ENCODE measurements around the gene MEIS1. TPM values are rescaled to one million over a fixed set of nuclear protein-coding genes. Genes with fewer than 3 reads are reported as not detected.

The MEIS1 gene
- total RNA-seq, 1 experiment from 2014 or later: 9.1 TPM

DNA sequence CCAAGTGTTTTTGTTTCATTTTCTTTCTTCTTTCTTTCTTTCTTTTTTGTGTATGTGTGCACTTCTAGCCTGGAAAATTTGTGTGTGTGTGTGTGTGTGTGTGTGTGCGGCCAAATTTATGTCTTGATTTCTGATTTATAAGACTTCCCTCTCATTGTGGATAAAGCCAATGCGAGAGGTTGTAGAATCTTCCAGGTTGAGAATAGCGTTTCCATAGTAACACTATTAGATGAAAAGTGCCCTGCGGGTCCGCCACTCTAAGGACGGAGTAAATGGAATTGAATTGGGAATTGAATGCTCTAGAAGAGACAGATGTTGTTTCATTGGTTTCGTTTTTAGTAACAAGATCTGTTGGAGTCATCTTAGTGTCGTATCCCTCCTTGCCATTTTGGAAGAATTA lies 81.6 kb downstream of the MEIS1 start:
- Histone ChIP-seq H3K4me3 (no peak overlapping the region), H3K9me2 (ENCODE audit: insufficient read depth) (no peaks in the 10 kb centered on the region; the same call in 1 of the 2 replicates), H4K20me1 (ENCODE audit: insufficient read depth) (no peaks in the 10 kb centered on the region), H3K36me3 (ENCODE audit: low read depth) (no peaks in the 10 kb centered on the region), H3K9me3 (ENCODE audit: insufficient read depth, low read depth) (no peaks in the 10 kb centered on the region), H2AFZ (no peak overlapping the region), H3K27me3 (ENCODE audit: insufficient read depth, low read depth) (no peaks in the 10 kb centered on the region), H3K4me1 (replicated peaks; ENCODE audit: insufficient read depth) (no peaks in the 10 kb centered on the region), H3K4me2 (no peak overlapping the region), H3F3A (ENCODE audit: insufficient read depth, low read depth) (no peaks in the 10 kb centered on the region), H3K79me2 (ENCODE audit: low read depth) (no peaks in the 10 kb centered on the region), H3K27ac (no peak overlapping the region)
- no peak for DNase-seq
- ChIA-PET POLR2A (ENCODE audit: unreplicated experiment) (no interaction called here), CTCF (no interaction called here)
- BruUV-seq (replicated peaks): no TSS peak
- intact Hi-C loops (cut with micrococcal nuclease; ENCODE audit: unreplicated experiment): no loop called here
- TF ChIP-seq, protein P1, sequence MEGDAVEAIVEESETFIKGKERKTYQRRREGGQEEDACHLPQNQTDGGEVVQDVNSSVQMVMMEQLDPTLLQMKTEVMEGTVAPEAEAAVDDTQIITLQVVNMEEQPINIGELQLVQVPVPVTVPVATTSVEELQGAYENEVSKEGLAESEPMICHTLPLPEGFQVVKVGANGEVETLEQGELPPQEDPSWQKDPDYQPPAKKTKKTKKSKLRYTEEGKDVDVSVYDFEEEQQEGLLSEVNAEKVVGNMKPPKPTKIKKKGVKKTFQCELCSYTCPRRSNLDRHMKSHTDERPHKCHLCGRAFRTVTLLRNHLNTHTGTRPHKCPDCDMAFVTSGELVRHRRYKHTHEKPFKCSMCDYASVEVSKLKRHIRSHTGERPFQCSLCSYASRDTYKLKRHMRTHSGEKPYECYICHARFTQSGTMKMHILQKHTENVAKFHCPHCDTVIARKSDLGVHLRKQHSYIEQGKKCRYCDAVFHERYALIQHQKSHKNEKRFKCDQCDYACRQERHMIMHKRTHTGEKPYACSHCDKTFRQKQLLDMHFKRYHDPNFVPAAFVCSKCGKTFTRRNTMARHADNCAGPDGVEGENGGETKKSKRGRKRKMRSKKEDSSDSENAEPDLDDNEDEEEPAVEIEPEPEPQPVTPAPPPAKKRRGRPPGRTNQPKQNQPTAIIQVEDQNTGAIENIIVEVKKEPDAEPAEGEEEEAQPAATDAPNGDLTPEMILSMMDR (conservative IDR thresholded peaks at IDR 0.05): no peak

GRCh38 chr2:66517772-66518171 lies 82.8 kb downstream of the MEIS1 start:
- Histone ChIP-seq H3K79me2 (ENCODE audit: low read depth) (no peaks in the 10 kb centered on the region), H3K9me3 (ENCODE audit: insufficient read depth, low read depth) (no peaks in the 10 kb centered on the region), H3F3A (ENCODE audit: insufficient read depth, low read depth) (no peaks in the 10 kb centered on the region), H2AFZ (no peak overlapping the region), H3K27ac (no peak overlapping the region), H3K4me3 (no peak overlapping the region), H4K20me1 (ENCODE audit: insufficient read depth) (no peaks in the 10 kb centered on the region), H3K9me2 (ENCODE audit: insufficient read depth) (no peaks in the 10 kb centered on the region; the same call in 1 of the 2 replicates), H3K4me1 (replicated peaks; ENCODE audit: insufficient read depth) (no peaks in the 10 kb centered on the region), H3K27me3 (ENCODE audit: insufficient read depth, low read depth) (no peaks in the 10 kb centered on the region), H3K4me2 (no peak overlapping the region), H3K36me3 (ENCODE audit: low read depth) (no peaks in the 10 kb centered on the region)
- POLR2A ChIA-PET (ENCODE audit: unreplicated experiment): no interaction called here
- BruUV-seq (replicated peaks): no TSS peak
- TF ChIP-seq, protein P1 (conservative IDR thresholded peaks at IDR 0.05): no peak
- TF ChIP-seq EZH2 (IDR thresholded peaks at IDR 0.05; ENCODE audit: low read depth): no peak
- intact Hi-C loops (cut with micrococcal nuclease; ENCODE audit: unreplicated experiment): no loop called here
- CTCF ChIA-PET: no interaction called here
- no peak for DNase-seq

DNA sequence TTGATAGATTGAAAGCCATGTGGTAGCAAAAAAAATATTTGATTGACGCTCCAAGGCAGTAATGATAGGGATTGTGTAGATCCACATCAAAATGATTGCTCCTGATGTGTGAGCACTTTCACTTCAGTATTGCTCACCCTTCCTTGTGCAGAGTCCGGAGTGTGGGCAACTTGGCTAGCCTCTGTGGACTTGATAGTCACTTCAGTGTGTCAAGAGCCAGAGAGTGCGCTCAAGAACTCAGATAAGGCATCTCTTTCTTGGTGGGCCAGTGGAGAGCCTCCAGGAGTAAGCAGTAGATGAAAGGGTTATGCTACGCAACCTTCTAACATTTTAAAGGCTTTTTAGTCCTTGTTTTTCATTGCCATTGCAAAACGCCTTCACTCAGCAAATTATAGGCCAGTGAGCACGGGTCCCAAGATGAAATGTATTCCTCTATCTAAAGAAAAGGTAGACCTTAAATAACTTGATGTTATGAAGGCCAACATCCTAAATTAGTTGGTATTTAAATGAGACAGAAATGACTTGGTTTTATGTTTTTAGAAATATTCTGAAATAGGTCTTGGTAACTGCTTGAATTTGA lies 84.4 kb downstream of the MEIS1 start:
- no TSS peak for BruUV-seq (replicated peaks)
- CTCF ChIA-PET: no interaction called here
- H3K9me2 ChIP-seq (ENCODE audit: insufficient read depth): no peaks in the 10 kb centered on the region; the same call in 1 of the 2 replicates
- H3K4me1 ChIP-seq (replicated peaks; ENCODE audit: insufficient read depth): no peaks in the 10 kb centered on the region
- no peak overlapping the region for H3K27ac ChIP-seq
- H3F3A ChIP-seq (ENCODE audit: insufficient read depth, low read depth): no peaks in the 10 kb centered on the region
- no peaks in the 10 kb centered on the region for H3K27me3 ChIP-seq (ENCODE audit: insufficient read depth, low read depth)
- TF ChIP-seq EZH2 (IDR thresholded peaks at IDR 0.05; ENCODE audit: low read depth): no peak
- TF ChIP-seq, protein P1 (conservative IDR thresholded peaks at IDR 0.05): no peak
- H3K79me2 ChIP-seq (ENCODE audit: low read depth): no peaks in the 10 kb centered on the region
- no peaks in the 10 kb centered on the region for H3K36me3 ChIP-seq (ENCODE audit: low read depth)
- no peak overlapping the region for H3K4me2 ChIP-seq
- no peak overlapping the region for H2AFZ ChIP-seq
- no peak for DNase-seq
- no peak overlapping the region for H3K4me3 ChIP-seq
- POLR2A ChIA-PET (ENCODE audit: unreplicated experiment): no interaction called here
- H3K9me3 ChIP-seq (ENCODE audit: insufficient read depth, low read depth): no peaks in the 10 kb centered on the region
- no peaks in the 10 kb centered on the region for H4K20me1 ChIP-seq (ENCODE audit: insufficient read depth)
- intact Hi-C loops (cut with micrococcal nuclease; ENCODE audit: unreplicated experiment): no loop called here
